GM12878 (cell line): Measurements from ENCODE around the gene ELP4.

Source experiments
- CEBPB ChIP-seq, 2 experiments: fragments of 150-350 bp in 1 of 2; IDR thresholded peaks; 2 replicates each; pipeline ENCODE4 v1.6.1; 2012 to 2014; ENCODE audit warnings: low read depth in 2 of 2, low read length in 2 of 2, borderline replicate concordance in 1 of 2, inconsistent platforms in 1 of 2
- E2F8 ChIP-seq: fragments of 450-650 bp; IDR thresholded peaks from 2 replicates; pipeline ENCODE4 v1.6.1; 2018; ENCODE audit warnings: mild to moderate bottlenecking, low read depth, moderate library complexity; ENCODE audit not compliant: partially characterized antibody
- EP300 ChIP-seq, 2 experiments: fragments of 150-350 bp in 1 of 2; IDR thresholded peaks; 2 replicates each; pipeline ENCODE4 v1.6.1; 2011 to 2012; ENCODE audit warnings: low read depth in 2 of 2, low read length in 2 of 2, borderline replicate concordance in 1 of 2, improper control_type of control experiment in 1 of 2, inconsistent platforms in 1 of 2; ENCODE audit not compliant: control insufficient read depth in 1 of 2
- EZH2 ChIP-seq: IDR thresholded peaks from 2 replicates; pipeline ENCODE4 v1.6.1; 2012; ENCODE audit warnings: low read depth, mild to moderate bottlenecking, control low read depth, inconsistent platforms, low read length, borderline replicate concordance; ENCODE audit not compliant: control insufficient read depth
- POLR2A ChIP-seq: IDR thresholded peaks from 2 replicates; pipeline ENCODE4 v1.6.1; 2011; ENCODE audit warnings: low read depth, mild to moderate bottlenecking, low read length
- POLR2AphosphoS5 ChIP-seq: IDR thresholded peaks from 2 replicates; pipeline ENCODE4 v1.6.1; 2011; ENCODE audit warnings: mild to moderate bottlenecking, low read length, inconsistent platforms
- RAD21 ChIP-seq: IDR thresholded peaks from 2 replicates; pipeline ENCODE4 v1.6.1; 2011; ENCODE audit warnings: mild to moderate bottlenecking, low read depth, low read length, moderate library complexity; ENCODE audit not compliant: insufficient read depth
- SMAD1 ChIP-seq: fragments of 450-650 bp; IDR thresholded peaks from 2 replicates; pipeline ENCODE4 v1.6.1; 2018; ENCODE audit warnings: mild to moderate bottlenecking, low read depth; ENCODE audit not compliant: partially characterized antibody
- TCF12 ChIP-seq: IDR thresholded peaks from 2 replicates; pipeline ENCODE4 v1.6.1; 2011; ENCODE audit warnings: low read depth, mild to moderate bottlenecking, low read length
- USF1 ChIP-seq: IDR thresholded peaks from 2 replicates; pipeline ENCODE4 v1.6.1; 2011; ENCODE audit warnings: borderline replicate concordance, low read depth, mild to moderate bottlenecking, moderate library complexity, mixed read lengths, low read length; ENCODE audit not compliant: insufficient read depth; ENCODE audit errors: extremely low read length
- TF ChIP-seq, protein P1 (sequence below): IDR thresholded peaks from 2 replicates; pipeline ENCODE4 v1.6.1; 2011; ENCODE audit warnings: low read depth, mild to moderate bottlenecking, low read length, moderate library complexity, borderline replicate concordance; ENCODE audit errors: extremely low read depth
- TF ChIP-seq, protein P2 (sequence below), 3 experiments: IDR thresholded peaks in 2 of 3; conservative IDR thresholded peaks in 1 of 3; 2 replicates each; pipeline ENCODE4 v1.5.1; 2011; ENCODE audit warnings: low read depth in 3 of 3, low read length in 3 of 3, mild to moderate bottlenecking in 3 of 3, control low read depth in 2 of 3, moderate library complexity in 2 of 3, inconsistent platforms in 1 of 3, mixed read lengths in 1 of 3; ENCODE audit not compliant: control insufficient read depth in 2 of 3, insufficient read depth in 1 of 3; ENCODE audit errors: extremely low read depth in 1 of 3
- TF ChIP-seq, protein P3 (sequence below): fragments of 450-650 bp; formaldehyde crosslinking; IDR thresholded peaks from 2 replicates; pipeline ENCODE4 v1.4.0; 2022; ENCODE audit warnings: mild to moderate bottlenecking, moderate library complexity
- TF ChIP-seq, protein P4 (sequence below): fragments of 150-350 bp; IDR thresholded peaks from 2 replicates; pipeline ENCODE4 v1.6.1; 2016; ENCODE audit warnings: low read depth, low read length

DNA sequence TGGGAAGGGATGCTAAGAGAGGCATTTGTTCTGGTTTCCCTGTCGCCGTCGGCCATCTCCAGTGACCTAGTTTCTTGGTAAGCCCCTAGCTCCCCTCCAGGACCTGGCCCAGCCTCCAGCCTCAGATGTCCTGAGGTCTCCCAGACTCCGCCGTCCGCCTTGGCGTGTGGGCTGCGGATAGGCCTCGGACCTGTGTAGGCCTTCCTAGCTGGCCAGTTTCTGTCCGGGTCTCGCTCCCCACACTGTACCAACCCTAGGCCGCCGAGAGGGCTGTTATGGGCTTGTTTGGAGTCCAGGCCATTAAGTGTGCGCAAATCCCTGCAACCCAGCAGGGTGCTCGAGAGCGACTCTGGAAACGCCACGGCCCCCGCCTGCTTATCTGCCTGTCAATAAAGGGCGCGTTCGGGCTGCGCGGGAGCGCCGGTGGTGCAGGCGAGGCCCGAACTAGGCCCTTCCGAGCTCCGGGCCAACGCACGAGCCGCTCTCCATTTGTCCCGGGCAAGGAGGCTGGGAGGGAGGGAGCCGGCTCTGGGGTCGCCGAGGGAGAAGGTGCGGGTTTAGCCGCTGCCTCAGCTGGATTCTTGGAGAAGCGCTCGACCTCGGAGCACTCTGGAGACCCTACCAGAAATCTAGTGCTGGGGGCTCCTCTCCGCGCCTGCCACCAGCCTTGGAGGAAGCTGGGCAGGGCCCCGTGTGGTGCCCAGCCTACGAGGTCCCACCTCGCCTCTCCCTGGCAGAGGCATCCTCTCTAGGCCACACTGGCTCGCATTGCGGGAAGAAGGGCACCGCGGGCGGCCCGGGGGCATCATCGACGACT, 310.3 kb downstream of the ELP4 start:
- TF ChIP-seq CEBPB (IDR thresholded peaks at IDR 0.05; ENCODE audit: borderline replicate concordance in 1 of 2, low read depth in 2 of 2, low read length in 2 of 2) = no peak
- TF ChIP-seq, protein P1, sequence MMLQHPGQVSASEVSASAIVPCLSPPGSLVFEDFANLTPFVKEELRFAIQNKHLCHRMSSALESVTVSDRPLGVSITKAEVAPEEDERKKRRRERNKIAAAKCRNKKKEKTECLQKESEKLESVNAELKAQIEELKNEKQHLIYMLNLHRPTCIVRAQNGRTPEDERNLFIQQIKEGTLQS = no peak
- no peak for TF ChIP-seq POLR2A
- no peak for TF ChIP-seq EP300 (IDR thresholded peaks at IDR 0.05; ENCODE audit: borderline replicate concordance in 1 of 2, control insufficient read depth in 1 of 2, low read depth in 2 of 2, low read length in 2 of 2)
- TF ChIP-seq RAD21 = no peak
- TF ChIP-seq, protein P2, sequence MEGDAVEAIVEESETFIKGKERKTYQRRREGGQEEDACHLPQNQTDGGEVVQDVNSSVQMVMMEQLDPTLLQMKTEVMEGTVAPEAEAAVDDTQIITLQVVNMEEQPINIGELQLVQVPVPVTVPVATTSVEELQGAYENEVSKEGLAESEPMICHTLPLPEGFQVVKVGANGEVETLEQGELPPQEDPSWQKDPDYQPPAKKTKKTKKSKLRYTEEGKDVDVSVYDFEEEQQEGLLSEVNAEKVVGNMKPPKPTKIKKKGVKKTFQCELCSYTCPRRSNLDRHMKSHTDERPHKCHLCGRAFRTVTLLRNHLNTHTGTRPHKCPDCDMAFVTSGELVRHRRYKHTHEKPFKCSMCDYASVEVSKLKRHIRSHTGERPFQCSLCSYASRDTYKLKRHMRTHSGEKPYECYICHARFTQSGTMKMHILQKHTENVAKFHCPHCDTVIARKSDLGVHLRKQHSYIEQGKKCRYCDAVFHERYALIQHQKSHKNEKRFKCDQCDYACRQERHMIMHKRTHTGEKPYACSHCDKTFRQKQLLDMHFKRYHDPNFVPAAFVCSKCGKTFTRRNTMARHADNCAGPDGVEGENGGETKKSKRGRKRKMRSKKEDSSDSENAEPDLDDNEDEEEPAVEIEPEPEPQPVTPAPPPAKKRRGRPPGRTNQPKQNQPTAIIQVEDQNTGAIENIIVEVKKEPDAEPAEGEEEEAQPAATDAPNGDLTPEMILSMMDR (IDR thresholded peaks at IDR 0.05 in 2 of 3, conservative IDR thresholded peaks at IDR 0.05 in 1 of 3; ENCODE audit: control insufficient read depth in 2 of 3, extremely low read depth in 1 of 3, insufficient read depth in 1 of 3, low read depth in 3 of 3, low read length in 3 of 3) = no peak
- no peak for TF ChIP-seq USF1
- no peak for TF ChIP-seq E2F8
- TF ChIP-seq, protein P3, sequence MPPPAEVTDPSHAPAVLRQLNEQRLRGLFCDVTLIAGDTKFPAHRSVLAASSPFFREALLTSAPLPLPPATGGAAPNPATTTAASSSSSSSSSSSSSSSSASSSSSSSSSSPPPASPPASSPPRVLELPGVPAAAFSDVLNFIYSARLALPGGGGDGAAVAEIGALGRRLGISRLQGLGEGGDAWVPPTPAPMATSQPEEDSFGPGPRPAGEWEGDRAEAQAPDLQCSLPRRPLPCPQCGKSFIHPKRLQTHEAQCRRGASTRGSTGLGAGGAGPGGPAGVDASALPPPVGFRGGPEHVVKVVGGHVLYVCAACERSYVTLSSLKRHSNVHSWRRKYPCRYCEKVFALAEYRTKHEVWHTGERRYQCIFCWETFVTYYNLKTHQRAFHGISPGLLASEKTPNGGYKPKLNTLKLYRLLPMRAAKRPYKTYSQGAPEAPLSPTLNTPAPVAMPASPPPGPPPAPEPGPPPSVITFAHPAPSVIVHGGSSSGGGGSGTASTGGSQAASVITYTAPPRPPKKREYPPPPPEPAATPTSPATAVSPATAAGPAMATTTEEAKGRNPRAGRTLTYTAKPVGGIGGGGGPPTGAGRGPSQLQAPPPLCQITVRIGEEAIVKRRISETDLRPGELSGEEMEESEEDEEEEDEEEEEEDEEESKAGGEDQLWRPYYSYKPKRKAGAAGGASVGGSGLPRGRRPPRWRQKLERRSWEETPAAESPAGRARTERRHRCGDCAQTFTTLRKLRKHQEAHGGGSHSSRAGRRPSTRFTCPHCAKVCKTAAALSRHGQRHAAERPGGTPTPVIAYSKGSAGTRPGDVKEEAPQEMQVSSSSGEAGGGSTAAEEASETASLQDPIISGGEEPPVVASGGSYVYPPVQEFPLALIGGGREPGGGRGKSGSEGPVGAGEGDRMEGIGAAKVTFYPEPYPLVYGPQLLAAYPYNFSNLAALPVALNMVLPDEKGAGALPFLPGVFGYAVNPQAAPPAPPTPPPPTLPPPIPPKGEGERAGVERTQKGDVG = no peak
- TF ChIP-seq TCF12 = no peak
- TF ChIP-seq, protein P4, sequence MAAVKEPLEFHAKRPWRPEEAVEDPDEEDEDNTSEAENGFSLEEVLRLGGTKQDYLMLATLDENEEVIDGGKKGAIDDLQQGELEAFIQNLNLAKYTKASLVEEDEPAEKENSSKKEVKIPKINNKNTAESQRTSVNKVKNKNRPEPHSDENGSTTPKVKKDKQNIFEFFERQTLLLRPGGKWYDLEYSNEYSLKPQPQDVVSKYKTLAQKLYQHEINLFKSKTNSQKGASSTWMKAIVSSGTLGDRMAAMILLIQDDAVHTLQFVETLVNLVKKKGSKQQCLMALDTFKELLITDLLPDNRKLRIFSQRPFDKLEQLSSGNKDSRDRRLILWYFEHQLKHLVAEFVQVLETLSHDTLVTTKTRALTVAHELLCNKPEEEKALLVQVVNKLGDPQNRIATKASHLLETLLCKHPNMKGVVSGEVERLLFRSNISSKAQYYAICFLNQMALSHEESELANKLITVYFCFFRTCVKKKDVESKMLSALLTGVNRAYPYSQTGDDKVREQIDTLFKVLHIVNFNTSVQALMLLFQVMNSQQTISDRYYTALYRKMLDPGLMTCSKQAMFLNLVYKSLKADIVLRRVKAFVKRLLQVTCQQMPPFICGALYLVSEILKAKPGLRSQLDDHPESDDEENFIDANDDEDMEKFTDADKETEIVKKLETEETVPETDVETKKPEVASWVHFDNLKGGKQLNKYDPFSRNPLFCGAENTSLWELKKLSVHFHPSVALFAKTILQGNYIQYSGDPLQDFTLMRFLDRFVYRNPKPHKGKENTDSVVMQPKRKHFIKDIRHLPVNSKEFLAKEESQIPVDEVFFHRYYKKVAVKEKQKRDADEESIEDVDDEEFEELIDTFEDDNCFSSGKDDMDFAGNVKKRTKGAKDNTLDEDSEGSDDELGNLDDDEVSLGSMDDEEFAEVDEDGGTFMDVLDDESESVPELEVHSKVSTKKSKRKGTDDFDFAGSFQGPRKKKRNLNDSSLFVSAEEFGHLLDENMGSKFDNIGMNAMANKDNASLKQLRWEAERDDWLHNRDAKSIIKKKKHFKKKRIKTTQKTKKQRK = no peak
- TF ChIP-seq EZH2 = no peak
- TF ChIP-seq POLR2AphosphoS5 = no peak
- no peak for TF ChIP-seq SMAD1
